Mucosa of gallbladder (tissue), 1 donor: ENCODE measurements around the gene HSFY1. TPM values are rescaled to one million over a fixed set of nuclear protein-coding genes. Genes with fewer than 3 reads are reported as not detected.
"Not testable (repeated sequence)": the region's sequence is repeated elsewhere in the genome, so short reads cannot be mapped to it uniquely, and the experiment has no call there.

ENCODE experiments used
- DNase-seq: peaks from one replicate; pipeline ENCODE4 v3.0.0-alpha.2; 2020; ENCODE audit warnings: low spot score
- total RNA-seq: library from RNA; stranded (reverse); gene quantifications from one replicate; pipeline ENCODE4 v1.2.1, GENCODE V29; 2021
- donor health status: DM: no; HTN: no; CAD: no.

Gene HSFY1, protein sequence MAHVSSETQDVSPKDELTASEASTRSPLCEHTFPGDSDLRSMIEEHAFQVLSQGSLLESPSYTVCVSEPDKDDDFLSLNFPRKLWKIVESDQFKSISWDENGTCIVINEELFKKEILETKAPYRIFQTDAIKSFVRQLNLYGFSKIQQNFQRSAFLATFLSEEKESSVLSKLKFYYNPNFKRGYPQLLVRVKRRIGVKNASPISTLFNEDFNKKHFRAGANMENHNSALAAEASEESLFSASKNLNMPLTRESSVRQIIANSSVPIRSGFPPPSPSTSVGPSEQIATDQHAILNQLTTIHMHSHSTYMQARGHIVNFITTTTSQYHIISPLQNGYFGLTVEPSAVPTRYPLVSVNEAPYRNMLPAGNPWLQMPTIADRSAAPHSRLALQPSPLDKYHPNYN
- not detected for total RNA-seq

- DNase-seq: not testable (repeated sequence)
These were observed at the start of gene HSFY1 for GRCh38 chrY:18546420-18546819. TSS of gene HSFY1 (plus strand) at chrY:18546720. CDS start at chrY:18546788, 68 bp downstream.

GRCh38 chrY:18504266-18504665 lies 42.3 kb upstream of the HSFY1 start:
- DNase-seq: not testable (repeated sequence)

GRCh38 chrY:18530995-18531655 lies 15.4 kb upstream of the HSFY1 start:
- DNase-seq: not testable (repeated sequence)

DNA sequence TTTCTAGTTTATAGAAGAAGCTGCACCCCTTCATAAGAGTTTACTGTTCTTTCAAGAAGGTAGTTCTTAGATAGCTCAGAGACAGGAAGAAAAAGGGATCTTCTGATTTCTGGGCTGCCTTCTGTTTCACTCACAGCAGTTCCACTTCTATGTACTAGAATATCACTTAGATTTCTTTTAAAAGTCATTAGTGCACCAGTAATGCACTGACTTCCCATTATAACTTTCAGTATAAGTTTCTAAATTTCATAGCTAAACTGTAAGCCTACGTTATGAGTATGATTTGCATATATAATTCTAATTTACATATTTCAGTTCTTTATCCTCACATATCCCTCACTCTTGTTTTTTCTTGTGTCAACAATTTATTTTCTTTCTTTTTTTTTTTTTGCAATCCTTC lies 7.6 kb upstream of the HSFY1 start:
- not testable (repeated sequence) for DNase-seq

GRCh38 chrY:18553132-18553531 lies 6.6 kb downstream of the HSFY1 start:
- DNase-seq: not testable (repeated sequence)

- not testable (repeated sequence) for DNase-seq
These were observed 19.4 kb downstream of the HSFY1 start for GRCh38 chrY:18565915-18566314.

Other genes starting within 250 kb of the HSFY1 start
- not detected for gene HSFY2, start 227.0 kb downstream of the HSFY1 start, total RNA-seq